Measurements from ENCODE around the gene MMP24.

The MMP24 gene

GRCh38 chr20:35316086-35316485 lies 89.6 kb downstream of the MMP24 start:
- FAIRE-seq: no peak

GRCh38 chr20:35317416-35318210 lies 91.1 kb downstream of the MMP24 start:
- FAIRE-seq: no peak

GRCh38 chr20:35318502-35319157 lies 92.1 kb downstream of the MMP24 start:
- no peak for FAIRE-seq

GRCh38 chr20:35319192-35319870 lies 92.8 kb downstream of the MMP24 start:
- FAIRE-seq: no peak

GRCh38 chr20:35319871-35320197 lies 93.3 kb downstream of the MMP24 start:
- FAIRE-seq: no peak

GRCh38 chr20:35320396-35321126 lies 94.1 kb downstream of the MMP24 start:
- no peak for FAIRE-seq

GRCh38 chr20:35325401-35325800 lies 98.9 kb downstream of the MMP24 start:
- no peak for FAIRE-seq

GRCh38 chr20:35326021-35326739 lies 99.7 kb downstream of the MMP24 start:
- no peak for FAIRE-seq
